Left colon (tissue), 2 donors: ENCODE results near the gene HES6. TPM values are rescaled to one million over a fixed set of nuclear protein-coding genes. Genes with fewer than 3 reads are reported as not detected.

Experiments used
- ATAC-seq: fragments of 200-7000 bp; cut with Tn5 transposase; one replicate; pipeline ENCODE4 v1.9.1; 2020; ENCODE audit warnings: mild to moderate bottlenecking, moderate library complexity
- DNase-seq, 2 donors: peaks; one replicate each; pipeline ENCODE4 v3.0.0-alpha.2; 2020
- intact Hi-C, 2 donors: fragments of 100-400 bp; cut with DNase I in 1 of 2; cut with micrococcal nuclease in 1 of 2; formaldehyde crosslinking; loops; one replicate each; pipeline versions ENCODE4 v1.11.2 to v1.14.0; 2022; cut with DNase I, micrococcal nuclease
- total RNA-seq, 2 donors: library from RNA; stranded (reverse); fragmentation: NEBNext Ultra II Directional; extraction: Animal tissue kit (Norgen Biotek cat#: 25700); gene quantifications; one replicate each; pipeline ENCODE4 v1.2.1, GENCODE V29; 2021
- donor health status: DM: no; HTN: no; CAD: no.
- donor health status: DM: yes; HTN: yes; CAD: no.

HES6 gene
- total RNA-seq, 2 donors from 2014 or later: 32.0 to 54.8 TPM

GRCh38 chr2:238225121-238225520 lies 14.7 kb downstream of the HES6 start:
- intact Hi-C loops: no loop called here
- no peak for ATAC-seq
- no peak for DNase-seq

GRCh38 chr2:238224356-238225035 lies 15.3 kb downstream of the HES6 start:
- intact Hi-C loops: no loop called here
- no peak for DNase-seq
- ATAC-seq: no peak

- ATAC-seq (peak; percentile 49), DNase-seq (no peak)
- intact Hi-C loops: no loop called here
Measured at GRCh38 chr2:238220892-238221521, 18.8 kb downstream of the HES6 start.

GRCh38 chr2:238220274-238220891 lies 19.5 kb downstream of the HES6 start:
- intact Hi-C loops: no loop called here
- no peak for DNase-seq
- no peak for ATAC-seq

GRCh38 chr2:238216651-238217184 lies 23.1 kb downstream of the HES6 start:
- no peak for DNase-seq
- ATAC-seq: no peak
- intact Hi-C loops: no loop called here

- no peak for ATAC-seq
- intact Hi-C loops: no loop called here
- DNase-seq: no peak
Measured at GRCh38 chr2:238207006-238207405, 32.8 kb downstream of the HES6 start.

- intact Hi-C loops: no loop called here
- DNase-seq: no peak
- ATAC-seq: peak; percentile 9
Measured at GRCh38 chr2:238203973-238204683, 35.7 kb downstream of the HES6 start.

- peak; percentile 98 for ATAC-seq
Measured at GRCh38 chr2:238203094-238203972, 36.5 kb downstream of the HES6 start, which contains the start of gene ILKAP. TSS of gene ILKAP (minus strand) at chr2:238203695. CDS start at chr2:238203553, 142 bp downstream.

GRCh38 chr2:238202326-238203093 lies 37.3 kb downstream of the HES6 start:
- intact Hi-C loops: no loop called here
- no peak for ATAC-seq
- no peak for DNase-seq

More at GRCh38 chr2:238203094-238203972, 36.5 kb downstream of the HES6 start, which contains the start of gene ILKAP:
- peak; percentile 86 to 90 for DNase-seq
- intact Hi-C loops: no loop called here

- DNase-seq (no peak), ATAC-seq (no peak)
- intact Hi-C loops: no loop called here
Measured at GRCh38 chr2:238190445-238190844, 49.4 kb downstream of the HES6 start.

Other genes starting within 250 kb of the HES6 start
- 10 to 100 TPM; 12.8 to 14.2 TPM for gene SCLY, start 179.0 kb downstream of the HES6 start, total RNA-seq
- gene ESPNL, start 139.7 kb downstream of the HES6 start, total RNA-seq: under 1 TPM; 0.06 to 0.25 TPM
- under 1 TPM; 0.18 to 0.28 TPM for gene KLHL30, start 101.4 kb downstream of the HES6 start, total RNA-seq
- under 1 TPM in 1 of 2 donors, not detected in 1; 0.45 TPM for gene ERFE, start 81.1 kb downstream of the HES6 start, total RNA-seq
- 10 to 100 TPM; 32.7 to 38.6 TPM for gene ILKAP, start 36.3 kb downstream of the HES6 start, total RNA-seq
- 10 to 100 TPM; 16.9 to 35.4 TPM for gene PER2, start 48.6 kb upstream of the HES6 start, total RNA-seq
- 10 to 100 TPM; 18.0 to 23.3 TPM for gene TRAF3IP1, start 80.5 kb upstream of the HES6 start, total RNA-seq
- gene ASB1, start 186.9 kb upstream of the HES6 start, total RNA-seq: 10 to 100 TPM; 20.1 to 22.1 TPM